Amygdala (tissue), 56 donors: ENCODE results near the gene RTN1.

Experiments used
- DNase-seq, 56 donors: peaks; one replicate each; lab custom pipeline; 2025; lab: John Stamatoyannopoulos, UW

RTN1 gene

GRCh38 chr14:59857328-59857727 lies 13.2 kb downstream of the RTN1 start:
- DNase-seq, result no peak

GRCh38 chr14:59852350-59852749 lies 18.2 kb downstream of the RTN1 start:
- DNase-seq, result no peak

- DNase-seq, result no peak
Observed at GRCh38 chr14:59850458-59850857, 20.1 kb downstream of the RTN1 start.

GRCh38 chr14:59849411-59850130 lies 21.0 kb downstream of the RTN1 start:
- no peak for DNase-seq

- DNase-seq, result no peak
Observed at GRCh38 chr14:59848671-59849070, 21.9 kb downstream of the RTN1 start.

- no peak for DNase-seq
Observed at GRCh38 chr14:59847711-59848110, 22.9 kb downstream of the RTN1 start.

- DNase-seq, result no peak
Observed at GRCh38 chr14:59846595-59846994, 24.0 kb downstream of the RTN1 start.

- DNase-seq, result no peak
Observed at GRCh38 chr14:59845245-59845644, 25.3 kb downstream of the RTN1 start.

GRCh38 chr14:59844186-59844812 lies 26.3 kb downstream of the RTN1 start:
- no peak for DNase-seq

GRCh38 chr14:59836116-59836515 lies 34.5 kb downstream of the RTN1 start:
- no peak for DNase-seq

GRCh38 chr14:59832653-59833294 lies 37.8 kb downstream of the RTN1 start:
- DNase-seq, result no peak

GRCh38 chr14:59831121-59831730 lies 39.4 kb downstream of the RTN1 start:
- DNase-seq, result no peak

- DNase-seq, result no peak
Observed at GRCh38 chr14:59830338-59830734, 40.2 kb downstream of the RTN1 start.

GRCh38 chr14:59829469-59830337 lies 40.9 kb downstream of the RTN1 start:
- no peak for DNase-seq

- DNase-seq, result no peak
Observed at GRCh38 chr14:59828276-59828675, 42.3 kb downstream of the RTN1 start.

- no peak for DNase-seq
Observed at GRCh38 chr14:59827401-59827800, 43.2 kb downstream of the RTN1 start.

GRCh38 chr14:59826150-59826549 lies 44.4 kb downstream of the RTN1 start:
- DNase-seq, result no peak

GRCh38 chr14:59823179-59823578 lies 47.4 kb downstream of the RTN1 start:
- DNase-seq, result no peak

- no peak for DNase-seq
Observed at GRCh38 chr14:59819446-59820088, 51.0 kb downstream of the RTN1 start.

GRCh38 chr14:59816941-59817340 lies 53.6 kb downstream of the RTN1 start:
- no peak for DNase-seq
